ENCODE results near the gene ADGRG6.
A peak's percentile ranks its signal among the peaks of the same experiment; 100 is the strongest.

ADGRG6 gene

GRCh38 chr6:142380626-142381025, 78.8 kb downstream of the ADGRG6 start:
- no peak for DNase-seq

GRCh38 chr6:142381181-142381580, 79.4 kb downstream of the ADGRG6 start:
- no peak for DNase-seq

GRCh38 chr6:142381845-142382378, 80.1 kb downstream of the ADGRG6 start:
- no peak for DNase-seq

- no peak for DNase-seq
Observed at GRCh38 chr6:142384519-142385254, 82.9 kb downstream of the ADGRG6 start.

GRCh38 chr6:142385352-142385751, 83.5 kb downstream of the ADGRG6 start:
- DNase-seq = no peak

GRCh38 chr6:142386657-142387056, 84.8 kb downstream of the ADGRG6 start:
- no peak for DNase-seq

- peak; percentile 21 for DNase-seq
Observed at GRCh38 chr6:142387997-142388815, 86.4 kb downstream of the ADGRG6 start.

- no peak for DNase-seq
Observed at GRCh38 chr6:142395266-142395665, 93.5 kb downstream of the ADGRG6 start.

GRCh38 chr6:142395768-142396231, 94.0 kb downstream of the ADGRG6 start:
- no peak for DNase-seq

GRCh38 chr6:142398353-142398752, 96.5 kb downstream of the ADGRG6 start:
- no peak for DNase-seq

GRCh38 chr6:142399739-142400138, 97.9 kb downstream of the ADGRG6 start:
- DNase-seq = no peak

GRCh38 chr6:142400495-142400894, 98.7 kb downstream of the ADGRG6 start:
- DNase-seq = no peak

- DNase-seq = no peak
Observed at GRCh38 chr6:142401838-142402237, 100.0 kb downstream of the ADGRG6 start.

- DNase-seq = no peak
Observed at GRCh38 chr6:142404751-142405150, 102.9 kb downstream of the ADGRG6 start.

GRCh38 chr6:142406131-142406530, 104.3 kb downstream of the ADGRG6 start:
- DNase-seq = no peak

GRCh38 chr6:142407685-142408273, 106.0 kb downstream of the ADGRG6 start:
- DNase-seq = no peak

GRCh38 chr6:142408409-142408808, 106.6 kb downstream of the ADGRG6 start:
- DNase-seq = no peak

GRCh38 chr6:142409794-142410193, 108.0 kb downstream of the ADGRG6 start:
- DNase-seq = no peak

- DNase-seq = no peak
Observed at GRCh38 chr6:142411145-142411544, 109.3 kb downstream of the ADGRG6 start.

GRCh38 chr6:142412241-142412640, 110.4 kb downstream of the ADGRG6 start:
- DNase-seq = no peak

GRCh38 chr6:142412658-142413057, 110.9 kb downstream of the ADGRG6 start:
- DNase-seq = no peak

- no peak for DNase-seq
Observed at GRCh38 chr6:142413111-142413510, 111.3 kb downstream of the ADGRG6 start.

- DNase-seq = no peak
Observed at GRCh38 chr6:142414462-142415250, 112.8 kb downstream of the ADGRG6 start.

Data from retina (tissue), 1 donor.